ENCODE results near the gene SPEM3. TPM values are rescaled to one million over a fixed set of nuclear protein-coding genes. Genes with fewer than 3 reads are reported as not detected.

SPEM3 gene
- total and polyA plus RNA-seq, 2 of the 13 experiments (the other 11 are each of a cell fraction or from before 2014, with no cell fraction given), result not detected

GRCh38 chr17:7403977-7404736, 24.5 kb upstream of the SPEM3 start, which contains the start of gene TMEM256 (continued):
- TF ChIP-seq HIVEP1 (CRISPR knock-in tag; IDR thresholded peaks at IDR 0.05), result no peak
- TF ChIP-seq FOSL1 (CRISPR knock-in tag; IDR thresholded peaks at IDR 0.05; ENCODE audit: borderline replicate concordance), result no peak
- TF ChIP-seq TAF15 (IDR thresholded peaks at IDR 0.05; ENCODE audit: low read depth, low read length, poor library complexity, severe bottlenecking), result no peak
- 0 out of 2 replicates have a peak, but pooled peaks have one; percentile 41 for TF ChIP-seq ZNF790 (CRISPR knock-in tag; IDR thresholded peaks at IDR 0.05; ENCODE audit: borderline replicate concordance)
- TF ChIP-seq ZUFSP (CRISPR knock-in tag; IDR thresholded peaks at IDR 0.05; ENCODE audit: borderline replicate concordance), result no peak
- no peak; the same call in 1 of the 2 replicates for TF ChIP-seq ATF1 (CRISPR knock-in tag; IDR thresholded peaks at IDR 0.05)
- no peak for TF ChIP-seq U2AF2 (IDR thresholded peaks at IDR 0.05; ENCODE audit: low read depth, low read length)
- no peak for TF ChIP-seq GPN1 (CRISPR knock-in tag; IDR thresholded peaks at IDR 0.05; ENCODE audit: borderline replicate concordance)
- no peak for TF ChIP-seq MTERF4 (CRISPR knock-in tag; IDR thresholded peaks at IDR 0.05)
- no peak for TF ChIP-seq EZH2 (conservative IDR thresholded peaks at IDR 0.05; ENCODE audit: low read depth, low read length)
- TF ChIP-seq ZNF142 (CRISPR knock-in tag; IDR thresholded peaks at IDR 0.05), result no peak
- no peak for TF ChIP-seq ATRX (CRISPR knock-in tag; IDR thresholded peaks at IDR 0.05; ENCODE audit: borderline replicate concordance)
- TF ChIP-seq PLRG1 (conservative IDR thresholded peaks at IDR 0.05), result no peak
- TF ChIP-seq HOXD1 (CRISPR knock-in tag; IDR thresholded peaks at IDR 0.05), result no peak
- no peak for TF ChIP-seq LBX2 (CRISPR knock-in tag; IDR thresholded peaks at IDR 0.05; ENCODE audit: borderline replicate concordance)
- peak; percentile 35; the same call in 1 of the 2 replicates for TF ChIP-seq FOXA3 (CRISPR knock-in tag; IDR thresholded peaks at IDR 0.05)
- peak; percentile 66 for TF ChIP-seq ZNF547 (CRISPR knock-in tag; IDR thresholded peaks at IDR 0.05)
- TF ChIP-seq CEBPB (IDR thresholded peaks at IDR 0.05; ENCODE audit: borderline replicate concordance, low read depth, low read length), result no peak
- TF ChIP-seq ZNF121 (CRISPR knock-in tag; IDR thresholded peaks at IDR 0.05), result no peak
- TF ChIP-seq PLSCR1 (CRISPR knock-in tag; IDR thresholded peaks at IDR 0.05; ENCODE audit: borderline replicate concordance), result no peak

All from HepG2 (cell line).